Measurements from ENCODE around the gene LINC00632. TPM values are rescaled to one million over a fixed set of nuclear protein-coding genes. Genes with fewer than 3 reads are reported as not detected.

The LINC00632 gene
- total RNA-seq, 1 experiment from 2014 or later, result 7.4 TPM

- Mint-ChIP-seq H3K4me1 (ENCODE audit: insufficient read depth, unreplicated experiment) (no peaks in the 10 kb centered on the region), H3K9me3 (ENCODE audit: unreplicated experiment) (no peaks in the 10 kb centered on the region), H3K4me3 (ENCODE audit: unreplicated experiment) (no peak overlapping the region), H3K36me3 (ENCODE audit: insufficient read depth, unreplicated experiment) (no peaks in the 10 kb centered on the region), H3K27ac (ENCODE audit: low read depth, unreplicated experiment) (no peak overlapping the region), H3K27me3 (ENCODE audit: insufficient read depth, unreplicated experiment) (peaks cover 2% of the 10 kb centered on the region)
- DNase-seq (ENCODE audit: unreplicated experiment), result peak; percentile 77
- ChIA-PET POLR2A (no interaction called here), CTCF (no interaction called here)
- TF ChIP-seq CTCF (IDR thresholded peaks at IDR 0.05; ENCODE audit: unreplicated experiment), result no peak
- intact Hi-C loops (cut with micrococcal nuclease), result no loop called here
- no TSS peak for BruUV-seq (replicated peaks)
These were observed 6.2 kb downstream of the LINC00632 start for GRCh38 chrX:140715787-140716186.

GRCh38 chrX:140723121-140723715 lies 13.7 kb downstream of the LINC00632 start:
- CTCF ChIA-PET, result no interaction called here
- Mint-ChIP-seq H3K9me3 (ENCODE audit: unreplicated experiment) (no peaks in the 10 kb centered on the region), H3K27me3 (ENCODE audit: insufficient read depth, unreplicated experiment) (no peaks in the 10 kb centered on the region), H3K27ac (ENCODE audit: low read depth, unreplicated experiment) (no peak overlapping the region), H3K4me1 (ENCODE audit: insufficient read depth, unreplicated experiment) (no peaks in the 10 kb centered on the region), H3K36me3 (ENCODE audit: insufficient read depth, unreplicated experiment) (no peaks in the 10 kb centered on the region), H3K4me3 (ENCODE audit: unreplicated experiment) (no peak overlapping the region)
- no peak for TF ChIP-seq CTCF (IDR thresholded peaks at IDR 0.05; ENCODE audit: unreplicated experiment)
- POLR2A ChIA-PET, result no interaction called here
- no peak for DNase-seq (ENCODE audit: unreplicated experiment)
- intact Hi-C loops (cut with micrococcal nuclease), result no loop called here
- BruUV-seq (replicated peaks), result no TSS peak

- H3K4me1 Mint-ChIP-seq (ENCODE audit: insufficient read depth, unreplicated experiment), result no peaks in the 10 kb centered on the region
- no peak for DNase-seq (ENCODE audit: unreplicated experiment)
- H3K4me3 Mint-ChIP-seq (ENCODE audit: unreplicated experiment), result no peak overlapping the region
- no peak overlapping the region for H3K27ac Mint-ChIP-seq (ENCODE audit: low read depth, unreplicated experiment)
- no peaks in the 10 kb centered on the region for H3K9me3 Mint-ChIP-seq (ENCODE audit: unreplicated experiment)
- H3K27me3 Mint-ChIP-seq (ENCODE audit: insufficient read depth, unreplicated experiment), result no peaks in the 10 kb centered on the region
- ChIA-PET POLR2A (no interaction called here), CTCF (no interaction called here)
- BruUV-seq (replicated peaks), result no TSS peak
- no peaks in the 10 kb centered on the region for H3K36me3 Mint-ChIP-seq (ENCODE audit: insufficient read depth, unreplicated experiment)
- no peak for TF ChIP-seq CTCF (IDR thresholded peaks at IDR 0.05; ENCODE audit: unreplicated experiment)
- intact Hi-C loops (cut with micrococcal nuclease), result no loop called here
These were observed 14.8 kb downstream of the LINC00632 start for GRCh38 chrX:140724309-140724708.

GRCh38 chrX:140724736-140725135 lies 15.2 kb downstream of the LINC00632 start:
- H3K4me3 Mint-ChIP-seq (ENCODE audit: unreplicated experiment), result no peak overlapping the region
- no peaks in the 10 kb centered on the region for H3K36me3 Mint-ChIP-seq (ENCODE audit: insufficient read depth, unreplicated experiment)
- H3K9me3 Mint-ChIP-seq (ENCODE audit: unreplicated experiment), result no peaks in the 10 kb centered on the region
- intact Hi-C loops (cut with micrococcal nuclease), result no loop called here
- H3K4me1 Mint-ChIP-seq (ENCODE audit: insufficient read depth, unreplicated experiment), result no peaks in the 10 kb centered on the region
- POLR2A ChIA-PET, result no interaction called here
- no peak for DNase-seq (ENCODE audit: unreplicated experiment)
- no peak overlapping the region for H3K27ac Mint-ChIP-seq (ENCODE audit: low read depth, unreplicated experiment)
- no peaks in the 10 kb centered on the region for H3K27me3 Mint-ChIP-seq (ENCODE audit: insufficient read depth, unreplicated experiment)
- TF ChIP-seq CTCF (IDR thresholded peaks at IDR 0.05; ENCODE audit: unreplicated experiment), result no peak
- CTCF ChIA-PET, result no interaction called here
- BruUV-seq (replicated peaks), result no TSS peak

Data from MCF 10A (cell line).